ENCODE measurements around the gene EIF4G3. TPM values are rescaled to one million over a fixed set of nuclear protein-coding genes. Genes with fewer than 3 reads are reported as not detected.

Gene EIF4G3
- total and polyA plus RNA-seq, 9 of the 15 experiments (the other 6 are each of a cell fraction or from before 2014, with no cell fraction given): 6.7 to 40.5 (median 32.1) TPM

DNA sequence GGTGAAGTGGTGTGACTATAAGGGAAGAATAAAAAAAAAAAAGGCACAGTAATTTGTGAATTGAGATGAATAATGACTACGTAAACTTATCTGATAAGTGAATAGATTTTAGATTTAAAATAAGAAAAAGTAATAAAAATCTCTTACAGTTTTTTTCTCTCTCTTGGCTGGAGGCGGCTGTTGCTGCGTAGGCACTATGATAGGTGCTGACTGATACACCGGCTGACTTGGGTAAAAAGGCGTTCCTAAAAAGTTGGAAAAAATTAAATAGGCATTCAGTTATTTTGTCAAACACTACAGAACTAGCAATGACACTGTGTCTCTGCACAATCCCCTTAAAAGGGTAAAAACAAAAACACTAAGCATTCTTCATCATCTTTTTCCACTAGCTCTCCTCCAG, 203.8 kb downstream of the EIF4G3 start (continued):
- TF ChIP-seq MNT (conservative IDR thresholded peaks at IDR 0.05): no peak

- no peak overlapping the region for H3K4me3 ChIP-seq
- peaks cover 8% of the 10 kb centered on the region; the same call in 2 of the 3 replicates for H3K36me3 ChIP-seq (ENCODE audit: control insufficient read depth, insufficient read depth, low read length)
- BruUV-seq (replicated peaks): no TSS peak
- H3K9me1 ChIP-seq (ENCODE audit: control insufficient read depth, insufficient read depth, low read length): no peaks in the 10 kb centered on the region
- H4K20me1 ChIP-seq (replicated peaks; ENCODE audit: control insufficient read depth, insufficient read depth, low read length): no peaks in the 10 kb centered on the region
- H3K4me1 ChIP-seq (replicated peaks in 1 of 2; ENCODE audit: control insufficient read depth in 2 of 2, insufficient read depth in 2 of 2, low read length in 2 of 2): peaks cover 0 to 7% of the 10 kb centered on the region in 2 experiments; a peak in 1 of 5 replicates
- H3K79me2 ChIP-seq (ENCODE audit: control insufficient read depth, insufficient read depth, low read length): no peaks in the 10 kb centered on the region
- intact Hi-C loops (cut with micrococcal nuclease) (no loop called here), in situ Hi-C loops (cut with MboI) (no loop called here)
- H3K9me3 ChIP-seq (replicated peaks; ENCODE audit: control insufficient read depth, insufficient read depth, low read depth, low read length): no peaks in the 10 kb centered on the region
- FAIRE-seq: no peak
- no peak overlapping the region for H3K27ac ChIP-seq (ENCODE audit: extremely low read depth, low read depth, low read length)
- peak; percentile 83 for ATAC-seq
- 46% methylated on average over 7 of the region's 7 CpGs for WGBS (ENCODE audit: insufficient coverage, low coverage, missing lambda C conversion rate)
- no peaks in the 10 kb centered on the region for H3K27me3 ChIP-seq (ENCODE audit: control insufficient read depth in 2 of 2, insufficient read depth in 2 of 2, low read length in 2 of 2)
- ChIA-PET POLR2A (no interaction called here), CTCF (ENCODE audit: low intra/inter-chr PET ratio) (interaction anchor here (1.5 kb wide), 1 partner anchor 269 kb away, joined by 5 read pairs; no protein-coding TSS in a partner anchor)
- no peak overlapping the region for H2AFZ ChIP-seq (ENCODE audit: low read depth, low read length)
- no peak overlapping the region for H3K4me2 ChIP-seq (ENCODE audit: insufficient read depth, low read length)
- peak in 2 of 4 experiments; percentile 23 to 37 for DNase-seq (ENCODE audit: extremely low read depth in 1 of 4, low spot score in 3 of 4)
- H3K9ac ChIP-seq (ENCODE audit: insufficient read depth in 1 of 2, low read depth in 2 of 2, low read length in 2 of 2): no peak overlapping the region
- TF ChIP-seq ETV6 (IDR thresholded peaks at IDR 0.05; ENCODE audit: borderline replicate concordance in 1 of 2, low read depth in 2 of 2, low read length in 1 of 2) (peak in 1 of 2 experiments; percentile 49; a peak in 1 of 4 replicates), ETV6 (CRISPR knock-in tag; IDR thresholded peaks at IDR 0.05; ENCODE audit: borderline replicate concordance) (no peak), TBL1XR1 (IDR thresholded peaks at IDR 0.05; ENCODE audit: low read length in 2 of 2) (no peak), HDAC2 (IDR thresholded peaks at IDR 0.05) (0 out of 2 replicates have a peak, but pooled peaks have one; percentile 17), ATF1 (CRISPR knock-in tag; IDR thresholded peaks at IDR 0.05) (no peak), ATF1 (tag; IDR thresholded peaks at IDR 0.05) (no peak), ELF2 (CRISPR knock-in tag; IDR thresholded peaks at IDR 0.05) (0 out of 2 replicates have a peak, but pooled peaks have one; percentile 46), THRAP3 (IDR thresholded peaks at IDR 0.05; ENCODE audit: borderline replicate concordance) (no peak), RBM25 (IDR thresholded peaks at IDR 0.05; ENCODE audit: low read depth, low read length, severe bottlenecking) (no peak), ILF3 (IDR thresholded peaks at IDR 0.05; ENCODE audit: borderline replicate concordance) (no peak), ELK1 (CRISPR knock-in tag; IDR thresholded peaks at IDR 0.05) (no peak), ADNP (tag; IDR thresholded peaks at IDR 0.05) (no peak), GTF2B (IDR thresholded peaks at IDR 0.05; ENCODE audit: extremely low read depth, insufficient read length) (no peak), MCM5 (IDR thresholded peaks at IDR 0.05; ENCODE audit: low read depth) (no peak), GTF2A2 (tag; IDR thresholded peaks at IDR 0.05) (no peak)
These were observed 211.9 kb downstream of the EIF4G3 start for GRCh38 chr1:20964540-20965484.

Data from K562 (cell line).